Bronchial smooth muscle cell (primary cell): ENCODE results near the gene BUB1. TPM values are rescaled to one million over a fixed set of nuclear protein-coding genes. Genes with fewer than 3 reads are reported as not detected.

Experiments used
- total RNA-seq: library from RNA; depleted of rRNA; stranded (reverse); fragments of >200 nt; gene quantifications from 2 replicates; pipeline ENCODE4 v1.2.1, GENCODE V29; 2014

The BUB1 gene
- total RNA-seq = 5.8 and 22.1 TPM in 2 replicates

DNA sequence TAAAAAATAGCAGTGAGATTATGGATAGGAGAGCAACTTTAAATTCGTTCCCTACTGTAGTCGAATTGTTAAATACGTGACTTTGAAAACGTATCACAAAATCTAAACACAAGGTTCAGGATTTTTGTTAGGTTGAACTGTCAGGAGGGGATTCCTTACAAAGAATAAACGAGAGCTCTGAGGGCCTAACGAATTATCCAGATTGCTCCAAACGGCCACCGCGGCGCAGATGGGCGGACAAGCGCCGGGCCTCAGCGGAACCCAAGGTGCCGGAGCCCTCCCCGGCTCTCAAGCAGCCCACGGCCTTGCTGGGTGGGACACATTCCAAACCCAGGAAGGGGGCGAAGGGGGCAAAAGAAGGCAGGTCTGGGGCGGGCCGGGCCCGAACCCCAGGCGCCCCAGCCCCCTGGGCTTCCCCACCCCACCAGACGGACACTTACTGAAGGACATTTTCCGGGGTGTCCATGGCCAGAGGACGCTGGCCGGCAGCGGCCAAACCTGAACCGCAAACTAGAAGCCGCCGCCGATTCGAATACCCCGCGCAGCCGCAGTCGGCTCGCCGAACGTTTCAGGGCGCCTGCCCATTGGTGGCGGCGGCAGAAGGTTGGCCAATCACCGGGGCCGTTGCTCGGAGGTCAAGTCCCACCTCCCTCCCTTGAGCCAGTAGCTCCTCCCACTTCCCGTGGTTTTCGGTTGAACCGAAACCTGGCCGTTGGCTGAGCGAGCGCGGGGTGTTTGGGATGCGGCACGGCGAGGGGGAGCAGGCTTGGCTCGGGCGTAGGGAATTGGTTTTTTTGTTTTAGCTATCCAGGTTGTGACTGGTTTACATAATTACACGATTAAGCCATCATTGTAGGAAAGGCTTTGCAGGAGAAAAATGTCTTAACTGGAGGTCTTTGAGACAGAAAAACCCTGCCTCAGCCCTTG is at the start of gene BUB1:
BUB1 (minus strand) TSS at position 534 of the 927 bp plus-strand sequence; CDS start at position 466, 68 bp downstream.

Other genes starting within 250 kb of the BUB1 start
- 0.77 and 4.7 TPM in 2 replicates for gene LIMS4, start 205.2 kb downstream of the BUB1 start, total RNA-seq
- 12.3 and 34.7 TPM in 2 replicates for gene RGPD6, start 100.8 kb downstream of the BUB1 start, total RNA-seq
- not detected in 2 replicates for gene ACOXL, start 54.5 kb upstream of the BUB1 start, total RNA-seq